MCF 10A (cell line): ENCODE data around the gene TTK. TPM values are rescaled to one million over a fixed set of nuclear protein-coding genes. Genes with fewer than 3 reads are reported as not detected.

Source experiments
- BruUV-seq: library from RNA; stranded (reverse); fragments of 400-500 nt; replicated peaks from 2 replicates; lab custom pipeline; 2021; lab: Mats Ljungman, UMichigan
- CTCF ChIA-PET: fragments of 300-600 bp; sonication (Branson Sonifier 250); formaldehyde crosslinking; extraction: SDS; loops from one replicate; lab custom pipeline; 2021; ENCODE audit warnings: antibody characterized with exemption, inconsistent platforms; lab: Yijun Ruan, JAX
- POLR2A ChIA-PET: fragments of 300-600, 350-650 bp; sonication (Branson Sonifier 250); formaldehyde crosslinking; extraction: SDS; loops from one replicate; lab custom pipeline; 2020; ENCODE audit warnings: antibody characterized with exemption, inconsistent platforms; lab: Yijun Ruan, JAX
- DNase-seq: peaks from one replicate; pipeline ENCODE4 v3.0.0-alpha.2; 2018; ENCODE audit not compliant: unreplicated experiment
- H3K27ac Mint-ChIP-seq: one replicate; pipeline ENCODE4 v1.8.0; 2022; ENCODE audit warnings: mild to moderate bottlenecking, low read depth, mixed read lengths; ENCODE audit not compliant: unreplicated experiment
- H3K27me3 Mint-ChIP-seq: one replicate; pipeline ENCODE4 v1.8.0; 2022; ENCODE audit warnings: mixed read lengths; ENCODE audit not compliant: insufficient read depth, unreplicated experiment
- H3K36me3 Mint-ChIP-seq: one replicate; pipeline ENCODE4 v1.8.0; 2022; ENCODE audit warnings: mild to moderate bottlenecking, moderate library complexity, mixed read lengths; ENCODE audit not compliant: insufficient read depth, unreplicated experiment
- H3K4me1 Mint-ChIP-seq: one replicate; pipeline ENCODE4 v1.8.0; 2022; ENCODE audit warnings: mixed read lengths; ENCODE audit not compliant: insufficient read depth, unreplicated experiment
- H3K4me3 Mint-ChIP-seq: one replicate; pipeline ENCODE4 v1.8.0; 2022; ENCODE audit warnings: mild to moderate bottlenecking, moderate library complexity, mixed read lengths; ENCODE audit not compliant: unreplicated experiment
- H3K9me3 Mint-ChIP-seq: one replicate; pipeline ENCODE4 v1.8.0; 2022; ENCODE audit warnings: mixed read lengths; ENCODE audit not compliant: unreplicated experiment
- CTCF ChIP-seq: fragments of 200-600 bp; IDR thresholded peaks from one replicate; pipeline ENCODE4 v1.8.0; 2022; ENCODE audit warnings: antibody characterized with exemption, mild to moderate bottlenecking; ENCODE audit not compliant: unreplicated experiment
- intact Hi-C: fragments of 100-400 bp; cut with micrococcal nuclease; formaldehyde crosslinking; loops from 2 replicates; pipeline ENCODE4 v1.14.1; 2022
- total RNA-seq: library from RNA; stranded (reverse); gene quantifications from 2 replicates; pipeline ENCODE4 v1.2.3, GENCODE V29; 2022

TTK gene
- total RNA-seq, 1 experiment from 2014 or later, result 19.1 TPM

DNA sequence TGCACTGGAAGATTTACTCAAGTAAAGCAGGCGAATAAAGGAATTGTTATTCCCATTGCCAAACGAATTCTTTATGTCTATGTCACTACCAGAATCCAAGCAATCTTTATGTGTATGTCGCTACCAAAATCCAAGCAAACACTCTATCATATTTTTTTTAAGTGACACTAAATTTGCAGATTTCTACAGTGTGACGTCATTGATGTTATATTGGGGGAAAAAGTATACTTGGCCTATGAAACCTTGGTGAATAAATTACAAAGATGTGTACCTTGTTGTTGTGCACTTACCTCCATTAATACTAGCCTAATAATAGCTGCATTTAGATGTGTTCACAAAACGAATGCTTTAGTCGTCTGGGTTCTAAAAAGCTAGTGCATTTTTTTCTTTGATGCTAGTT, 957 bp downstream of the TTK start:
- intact Hi-C loops, result loop anchor here (2.0 kb wide), 1 partner anchor 137 kb away; no protein-coding TSS in a partner anchor

DNA sequence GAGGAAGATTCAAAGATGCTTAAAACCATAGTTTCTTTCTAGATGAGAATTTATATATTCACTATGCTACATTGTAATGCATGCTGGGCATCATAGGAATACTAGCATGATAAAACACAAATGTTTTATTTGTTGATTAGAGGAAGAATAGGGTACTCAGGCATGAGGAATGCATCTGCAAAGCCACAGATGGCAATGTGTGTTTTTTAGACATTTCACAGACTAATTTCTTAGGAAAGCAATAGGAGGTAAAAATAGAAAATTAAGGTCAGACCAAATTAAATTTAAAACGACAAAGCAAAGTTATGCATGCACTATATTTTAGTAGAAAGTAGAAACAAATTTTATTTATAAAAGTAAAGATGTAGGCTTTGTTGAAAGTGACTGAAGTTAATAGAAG, 2.1 kb downstream of the TTK start:
- Mint-ChIP-seq H3K36me3 (peaks cover 16% of the 10 kb centered on the region), H3K4me1 (peaks cover 42% of the 10 kb centered on the region), H3K4me3 (peak overlapping the region; percentile 96), H3K9me3 (no peaks in the 10 kb centered on the region), H3K27ac (peak overlapping the region; percentile 64), H3K27me3 (no peaks in the 10 kb centered on the region)
- no peak for TF ChIP-seq CTCF
- intact Hi-C loops, result no loop called here
- ChIA-PET CTCF (no interaction called here), POLR2A (interaction anchor here (0.6 to 2.0 kb wide), 3 partner anchors 12 to 99 kb away, joined by 3 to 4 read pairs (median 4); partner anchors contain the start of genes BCKDHB and ELOVL4)
- DNase-seq, result no peak
- no TSS peak for BruUV-seq

More for the DNA sequence above, 957 bp downstream of the TTK start:
- peaks cover 42% of the 10 kb centered on the region for H3K4me1 Mint-ChIP-seq
- no peak for DNase-seq
- POLR2A ChIA-PET, result interaction anchor here (1.0 kb wide), 1 partner anchor 56 kb away, joined by 5 read pairs; no protein-coding TSS in a partner anchor
- CTCF ChIA-PET, result no interaction called here
- peak overlapping the region; percentile 57 for H3K27ac Mint-ChIP-seq
- no TSS peak for BruUV-seq
- no peaks in the 10 kb centered on the region for H3K9me3 Mint-ChIP-seq
- TF ChIP-seq CTCF, result no peak
- H3K36me3 Mint-ChIP-seq, result peaks cover 14% of the 10 kb centered on the region
- peak overlapping the region; percentile 96 for H3K4me3 Mint-ChIP-seq
- H3K27me3 Mint-ChIP-seq, result no peaks in the 10 kb centered on the region

- Mint-ChIP-seq H3K4me1 (peaks cover 38% of the 10 kb centered on the region), H3K36me3 (peaks cover 24% of the 10 kb centered on the region), H3K27ac (peak overlapping the region; percentile 57), H3K27me3 (no peaks in the 10 kb centered on the region), H3K4me3 (no peak overlapping the region), H3K9me3 (no peaks in the 10 kb centered on the region)
- POLR2A ChIA-PET, result interaction anchor here (0.7 kb wide), 1 partner anchor 16 kb away, joined by 3 read pairs; no protein-coding TSS in a partner anchor
- intact Hi-C loops, result no loop called here
- no TSS peak for BruUV-seq
- TF ChIP-seq CTCF, result no peak
- DNase-seq, result no peak
- CTCF ChIA-PET, result no interaction called here
Observed at GRCh38 chr6:80009531-80009930, 5.1 kb downstream of the TTK start.

- intact Hi-C loops, result no loop called here
- H3K27ac Mint-ChIP-seq, result no peak overlapping the region
- H3K27me3 Mint-ChIP-seq, result no peaks in the 10 kb centered on the region
- CTCF ChIA-PET, result interaction anchor here (0.6 to 1.0 kb wide), 3 partner anchors 10 to 61 kb away, joined by 3 to 4 read pairs (median 3); no protein-coding TSS in a partner anchor
- peaks cover 24% of the 10 kb centered on the region for H3K36me3 Mint-ChIP-seq
- POLR2A ChIA-PET, result interaction anchor here (0.7 kb wide), 1 partner anchor 15 kb away, joined by 3 read pairs; no protein-coding TSS in a partner anchor
- no peak overlapping the region for H3K4me3 Mint-ChIP-seq
- TF ChIP-seq CTCF, result no peak
- no TSS peak for BruUV-seq
- no peaks in the 10 kb centered on the region for H3K9me3 Mint-ChIP-seq
- peaks cover 43% of the 10 kb centered on the region for H3K4me1 Mint-ChIP-seq
- no peak for DNase-seq
Observed at GRCh38 chr6:80010288-80010687, 5.8 kb downstream of the TTK start.
